HEK293 (cell line): ENCODE data around the gene ADK.

Experiments used
- CTCF ChIA-PET: fragments of 350-600 bp; formaldehyde crosslinking; extraction: SDS; loops from one replicate; lab custom pipeline; 2021; ENCODE audit warnings: antibody characterized with exemption; lab: Yijun Ruan, JAX
- POLR2A ChIA-PET: fragments of 300-600 bp; formaldehyde crosslinking; extraction: SDS; loops from one replicate; lab custom pipeline; 2020; ENCODE audit warnings: antibody characterized with exemption, inconsistent platforms; lab: Yijun Ruan, JAX
- H3K27ac ChIP-seq: fragments of 200-500 bp; sonication (Bioruptor generic); 2 replicates; pipeline ENCODE4 v1.5.1; 2014; ENCODE audit warnings: low read depth, low read length, control low read depth, inconsistent platforms; ENCODE audit errors: extremely low read depth
- H3K36me3 ChIP-seq, 2 experiments: fragments of 200-500 bp in 1 of 2; sonication (Bioruptor generic) in 1 of 2; 1 replicate in 1 of 2; 2 replicates in 1 of 2; pipeline ENCODE4 v1.5.1; 2014 to 2017; ENCODE audit warnings: inconsistent platforms in 2 of 2, low read length in 2 of 2; ENCODE audit not compliant: control insufficient read depth in 2 of 2, insufficient read depth in 1 of 2
- H3K4me1 ChIP-seq: fragments of 200-500 bp; sonication (Bioruptor generic); 2 replicates; pipeline ENCODE4 v1.5.1; 2014; ENCODE audit warnings: mild to moderate bottlenecking, low read length, inconsistent platforms; ENCODE audit not compliant: control insufficient read depth, insufficient read depth
- H3K4me3 ChIP-seq: 2 replicates; pipeline ENCODE4 v1.5.1; 2011; ENCODE audit warnings: low read depth, mild to moderate bottlenecking, control low read depth, low read length, moderate library complexity
- H3K9me3 ChIP-seq: fragments of 200-500 bp; sonication (Bioruptor generic); 2 replicates; pipeline ENCODE4 v1.5.1; 2014; ENCODE audit warnings: low read depth, low read length, inconsistent platforms; ENCODE audit not compliant: control insufficient read depth, insufficient read depth
- MEIS1 ChIP-seq: sonication (generic); formaldehyde crosslinking; IDR thresholded peaks from 2 replicates; pipeline ENCODE4 v1.8.1; 2022; ENCODE audit warnings: missing genetic modification reagents, mild to moderate bottlenecking, borderline replicate concordance
- MYNN ChIP-seq: fragments of 450-650 bp; formaldehyde crosslinking; IDR thresholded peaks from 2 replicates; pipeline ENCODE4 v1.5.1; 2016; ENCODE audit warnings: missing biosample characterization, missing genetic modification characterization, borderline replicate concordance
- OSR2 ChIP-seq: fragments of 450-650 bp; formaldehyde crosslinking; IDR thresholded peaks from 2 replicates; pipeline ENCODE4 v1.5.1; 2016; ENCODE audit warnings: missing biosample characterization, missing genetic modification characterization
- PRDM1 ChIP-seq: fragments of 450-650 bp; formaldehyde crosslinking; IDR thresholded peaks from 2 replicates; pipeline ENCODE4; 2016; ENCODE audit warnings: missing biosample characterization, missing genetic modification characterization
- PRDM6 ChIP-seq: fragments of 450-650 bp; formaldehyde crosslinking; IDR thresholded peaks from 2 replicates; pipeline ENCODE4 v1.5.1; 2017; ENCODE audit warnings: missing biosample characterization, missing genetic modification characterization
- TCF7L2 ChIP-seq: IDR thresholded peaks from 2 replicates; pipeline ENCODE4 v1.6.1; 2011; ENCODE audit warnings: low read depth, mild to moderate bottlenecking, inconsistent platforms, low read length, moderate library complexity, borderline replicate concordance
- ZBTB48 ChIP-seq: fragments of 450-650 bp; formaldehyde crosslinking; IDR thresholded peaks from 2 replicates; pipeline ENCODE4 v1.5.1; 2016; ENCODE audit warnings: missing biosample characterization, missing genetic modification characterization
- ZEB2 ChIP-seq: fragments of 450-650 bp; formaldehyde crosslinking; IDR thresholded peaks from 2 replicates; pipeline ENCODE4 v1.5.1; 2016; ENCODE audit warnings: missing biosample characterization, missing genetic modification characterization
- ZNF112 ChIP-seq: fragments of 450-650 bp; formaldehyde crosslinking; IDR thresholded peaks from 2 replicates; pipeline ENCODE4 v1.5.0; 2017; ENCODE audit warnings: missing biosample characterization, missing genetic modification characterization
- ZNF16 ChIP-seq: fragments of 450-650 bp; formaldehyde crosslinking; IDR thresholded peaks from 2 replicates; pipeline ENCODE4 v1.5.1; 2016; ENCODE audit warnings: low read depth, missing biosample characterization, missing genetic modification characterization
- ZNF2 ChIP-seq: fragments of 450-650 bp; formaldehyde crosslinking; IDR thresholded peaks from 2 replicates; pipeline ENCODE4 v1.5.1; 2016; ENCODE audit warnings: missing biosample characterization, missing genetic modification characterization
- ZNF624 ChIP-seq: fragments of 450-650 bp; formaldehyde crosslinking; IDR thresholded peaks from 2 replicates; pipeline ENCODE4 v1.5.1; 2017; ENCODE audit warnings: missing biosample characterization, missing genetic modification characterization
- ZNF658 ChIP-seq: fragments of 450-650 bp; formaldehyde crosslinking; IDR thresholded peaks from 2 replicates; pipeline ENCODE4; 2016; ENCODE audit warnings: missing biosample characterization, missing genetic modification characterization
- ZNF664 ChIP-seq: fragments of 450-650 bp; formaldehyde crosslinking; IDR thresholded peaks from 2 replicates; pipeline ENCODE4 v1.5.1; 2016; ENCODE audit warnings: missing biosample characterization, missing genetic modification characterization
- ZNF701 ChIP-seq: fragments of 450-650 bp; formaldehyde crosslinking; IDR thresholded peaks from 2 replicates; pipeline ENCODE4 v1.5.1; 2016; ENCODE audit warnings: missing biosample characterization, missing genetic modification characterization
- ZNF707 ChIP-seq: fragments of 450-650 bp; formaldehyde crosslinking; IDR thresholded peaks from 2 replicates; pipeline ENCODE4 v1.5.1; 2016; ENCODE audit warnings: missing biosample characterization, missing genetic modification characterization
- ZSCAN4 ChIP-seq: fragments of 450-650 bp; formaldehyde crosslinking; IDR thresholded peaks from 2 replicates; pipeline ENCODE4 v1.5.1; 2017; ENCODE audit warnings: missing biosample characterization, missing genetic modification characterization
- TF ChIP-seq, protein P1 (sequence below): fragments of 450-650 bp; formaldehyde crosslinking; IDR thresholded peaks from 2 replicates; pipeline ENCODE4 v1.5.1; 2016; ENCODE audit warnings: missing biosample characterization, missing genetic modification characterization

The ADK gene

DNA sequence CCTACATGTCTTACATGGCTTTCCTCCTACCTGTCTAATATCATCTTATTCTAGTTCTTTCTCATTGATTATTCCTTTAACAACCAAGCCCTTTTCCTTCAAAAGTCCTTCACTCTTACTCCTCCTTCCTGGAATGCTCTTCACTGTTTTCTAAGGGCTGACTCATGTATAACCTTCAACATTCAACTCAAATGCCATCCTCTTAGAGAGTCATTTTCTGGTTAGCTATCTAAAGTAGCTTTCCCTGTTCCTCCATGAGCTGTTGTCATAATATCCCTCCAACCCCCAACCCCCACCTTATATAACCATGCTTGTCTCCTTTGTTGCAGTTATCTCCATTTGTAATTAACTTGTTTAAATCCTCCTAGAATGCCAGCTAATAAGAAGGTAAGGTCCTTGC, 286.8 kb downstream of the ADK start:
- no peaks in the 10 kb centered on the region for H3K9me3 ChIP-seq
- no peak for TF ChIP-seq ZNF112 (tag by site-specific recombination)
- peak; percentile 69; the same call in 1 of the 2 replicates for TF ChIP-seq PRDM1 (tag by site-specific recombination)
- no peak for TF ChIP-seq ZSCAN4
- TF ChIP-seq ZNF658 (tag by site-specific recombination) = no peak
- TF ChIP-seq ZEB2 (tag by site-specific recombination) = no peak
- TF ChIP-seq, all 188 proteins: peak for 1
- ChIA-PET CTCF (interaction anchor here (0.6 kb wide), 1 partner anchor 18 kb away, joined by 5 read pairs; no protein-coding TSS in a partner anchor), POLR2A (no interaction called here)
- H3K27ac ChIP-seq = no peak overlapping the region
- no peaks in the 10 kb centered on the region for H3K36me3 ChIP-seq
- peaks cover 10% of the 10 kb centered on the region for H3K4me1 ChIP-seq
- no peak overlapping the region for H3K4me3 ChIP-seq

DNA sequence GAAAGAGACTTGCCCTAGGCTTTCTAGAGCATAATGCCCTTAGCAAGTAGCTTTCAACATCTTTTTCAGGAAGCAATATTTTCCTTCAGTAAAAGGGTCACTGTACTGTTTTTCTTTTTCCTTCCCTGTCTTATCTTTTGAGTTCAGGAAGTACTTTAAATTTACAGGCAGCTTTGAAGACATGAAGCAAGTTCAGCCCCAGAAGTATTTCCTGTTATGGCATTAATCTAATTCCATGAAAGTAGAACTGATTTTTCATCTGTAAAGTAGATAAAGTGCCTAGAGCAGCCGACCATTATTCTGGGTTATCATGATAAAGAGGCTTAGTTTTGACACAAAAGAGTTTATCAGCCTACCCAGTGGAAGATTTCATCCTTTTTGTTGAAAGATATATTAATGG, 288.2 kb downstream of the ADK start:
- ChIA-PET POLR2A (no interaction called here), CTCF (interaction anchor here (1.1 kb wide), 1 partner anchor 20 kb away, joined by 3 read pairs; no protein-coding TSS in a partner anchor)
- Histone ChIP-seq H3K4me1 (no peaks in the 10 kb centered on the region), H3K27ac (no peak overlapping the region), H3K4me3 (no peak overlapping the region), H3K36me3 (no peaks in the 10 kb centered on the region), H3K9me3 (no peaks in the 10 kb centered on the region)
- TF ChIP-seq PRDM6 = peak; percentile 71
- no peak for TF ChIP-seq ZNF707 (tag by site-specific recombination)
- no peak for TF ChIP-seq ZNF16 (tag by site-specific recombination)
- no peak for TF ChIP-seq ZNF624 (tag by site-specific recombination)
- TF ChIP-seq ZNF701 (tag by site-specific recombination) = no peak
- TF ChIP-seq ZNF2 (tag by site-specific recombination) = no peak
- peak; percentile 94 for TF ChIP-seq TCF7L2
- TF ChIP-seq MEIS1 (CRISPR knock-in tag) = no peak

- ChIA-PET CTCF (no interaction called here), POLR2A (no interaction called here)
- H3K36me3 ChIP-seq = no peaks in the 10 kb centered on the region
- H3K4me3 ChIP-seq = no peak overlapping the region
- peaks cover 4% of the 10 kb centered on the region; the same call in 1 of the 2 replicates for H3K4me1 ChIP-seq
- TF ChIP-seq, protein P1, sequence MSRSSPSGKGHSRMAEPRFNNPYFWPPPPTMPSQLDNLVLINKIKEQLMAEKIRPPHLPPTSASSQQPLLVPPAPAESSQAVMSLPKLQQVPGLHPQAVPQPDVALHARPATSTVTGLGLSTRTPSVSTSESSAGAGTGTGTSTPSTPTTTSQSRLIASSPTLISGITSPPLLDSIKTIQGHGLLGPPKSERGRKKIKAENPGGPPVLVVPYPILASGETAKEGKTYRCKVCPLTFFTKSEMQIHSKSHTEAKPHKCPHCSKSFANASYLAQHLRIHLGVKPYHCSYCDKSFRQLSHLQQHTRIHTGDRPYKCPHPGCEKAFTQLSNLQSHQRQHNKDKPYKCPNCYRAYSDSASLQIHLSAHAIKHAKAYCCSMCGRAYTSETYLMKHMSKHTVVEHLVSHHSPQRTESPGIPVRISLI (tag by site-specific recombination) = no peak
- no peak for TF ChIP-seq ZNF664
- TF ChIP-seq MYNN (tag by site-specific recombination) = no peak
- no peak for TF ChIP-seq ZBTB48 (tag by site-specific recombination)
- TF ChIP-seq OSR2 = no peak
- no peak overlapping the region for H3K27ac ChIP-seq
- H3K9me3 ChIP-seq = no peaks in the 10 kb centered on the region
These were observed 294.5 kb downstream of the ADK start for GRCh38 chr10:74445493-74445892.
